IPS DF 4.7 (cell line): ENCODE data around the gene ARSI.

Experiments used
- DNase-seq: peaks from one replicate; pipeline ENCODE4 v3.0.0-alpha.2; 2013; ENCODE audit warnings: low spot score; ENCODE audit errors: extremely low read depth

The ARSI gene

GRCh38 chr5:150270541-150271295, 32.0 kb downstream of the ARSI start:
- DNase-seq: no peak

- no peak for DNase-seq
Observed at GRCh38 chr5:150266871-150267291, 35.8 kb downstream of the ARSI start.

GRCh38 chr5:150265870-150266383, 36.8 kb downstream of the ARSI start:
- no peak for DNase-seq

- no peak for DNase-seq
Observed at GRCh38 chr5:150264667-150265603, 37.8 kb downstream of the ARSI start.

GRCh38 chr5:150263801-150264621, 38.7 kb downstream of the ARSI start:
- DNase-seq: no peak

GRCh38 chr5:150263375-150263775, 39.3 kb downstream of the ARSI start:
- no peak for DNase-seq

GRCh38 chr5:150262502-150262901, 40.2 kb downstream of the ARSI start:
- DNase-seq: no peak

- no peak for DNase-seq
Observed at GRCh38 chr5:150261231-150261630, 41.5 kb downstream of the ARSI start.

- no peak for DNase-seq
Observed at GRCh38 chr5:150258130-150258529, 44.6 kb downstream of the ARSI start.

GRCh38 chr5:150257424-150257823, 45.3 kb downstream of the ARSI start:
- no peak for DNase-seq

- no peak for DNase-seq
Observed at GRCh38 chr5:150256410-150257064, 46.2 kb downstream of the ARSI start.

GRCh38 chr5:150255659-150256409, 46.9 kb downstream of the ARSI start:
- no peak for DNase-seq

- DNase-seq: no peak
Observed at GRCh38 chr5:150254774-150255173, 47.9 kb downstream of the ARSI start.

GRCh38 chr5:150254363-150254762, 48.3 kb downstream of the ARSI start:
- no peak for DNase-seq

GRCh38 chr5:150253416-150254208, 49.1 kb downstream of the ARSI start:
- DNase-seq: no peak

GRCh38 chr5:150252489-150252888, 50.2 kb downstream of the ARSI start:
- DNase-seq: no peak

GRCh38 chr5:150251504-150251903, 51.2 kb downstream of the ARSI start:
- DNase-seq: no peak

GRCh38 chr5:150249744-150250143, 53.0 kb downstream of the ARSI start:
- DNase-seq: no peak

GRCh38 chr5:150248946-150249345, 53.8 kb downstream of the ARSI start:
- DNase-seq: no peak
